ENCODE data around the gene TACC3.

Gene TACC3
- 78.0 to 103 (median 89.0) reads per million in 3 donors for total RNA-seq

- H3K27ac ChIP-seq (ENCODE audit: insufficient read depth, low read length, poor library complexity, severe bottlenecking): peak within 1 kb of the TSS; percentile 76
- H3K27me3 ChIP-seq (replicated peaks; ENCODE audit: control insufficient read depth, insufficient read depth, low read length, poor library complexity, severe bottlenecking): no peaks in the 10 kb centered on the region
- DNase-seq: peak; percentile 95 to 96 (median 95)
- H3K4me1 ChIP-seq (ENCODE audit: control insufficient read depth, insufficient read depth, low read length, poor library complexity, severe bottlenecking): peaks cover 43% of the 10 kb centered on the region
- H3K4me3 ChIP-seq (ENCODE audit: insufficient read depth, low read depth, low read length, poor library complexity, severe bottlenecking): peak within 1 kb of the TSS; percentile 56
- no peaks in the 10 kb centered on the region for H3K9me3 ChIP-seq (ENCODE audit: control insufficient read depth, low read length)
- H3K36me3 ChIP-seq (ENCODE audit: control insufficient read depth, insufficient read depth, low read length): peaks cover 14% of the 10 kb centered on the region
These were observed at the start of gene TACC3, which contains the start of gene TMEM129 for GRCh38 chr4:1721003-1721665. Gene TACC3, plus strand, starts transcription at chr4:1721521. Its CDS starts 1,901 bp downstream, at chr4:1723422. Gene TMEM129, minus strand, starts transcription at chr4:1721323. Its CDS starts 486 bp downstream, at chr4:1720837.

- no peak for DNase-seq
- H3K27me3 ChIP-seq (replicated peaks; ENCODE audit: control insufficient read depth, insufficient read depth, low read length, poor library complexity, severe bottlenecking): no peaks in the 10 kb centered on the region
- no peaks in the 10 kb centered on the region for H3K36me3 ChIP-seq (ENCODE audit: control insufficient read depth, insufficient read depth, low read length)
- H3K27ac ChIP-seq (ENCODE audit: insufficient read depth, low read length, poor library complexity, severe bottlenecking): no peak overlapping the region
- H3K4me3 ChIP-seq (ENCODE audit: insufficient read depth, low read depth, low read length, poor library complexity, severe bottlenecking): no peak overlapping the region
- no peaks in the 10 kb centered on the region for H3K4me1 ChIP-seq (ENCODE audit: control insufficient read depth, insufficient read depth, low read length, poor library complexity, severe bottlenecking)
- no peaks in the 10 kb centered on the region for H3K9me3 ChIP-seq (ENCODE audit: control insufficient read depth, low read length)
These were observed 47.6 kb upstream of the TACC3 start for GRCh38 chr4:1673671-1674070.

GRCh38 chr4:1674682-1675081 is 46.6 kb upstream of the TACC3 start:
- no peaks in the 10 kb centered on the region for H3K36me3 ChIP-seq (ENCODE audit: control insufficient read depth, insufficient read depth, low read length)
- H3K27me3 ChIP-seq (replicated peaks; ENCODE audit: control insufficient read depth, insufficient read depth, low read length, poor library complexity, severe bottlenecking): no peaks in the 10 kb centered on the region
- H3K4me1 ChIP-seq (ENCODE audit: control insufficient read depth, insufficient read depth, low read length, poor library complexity, severe bottlenecking): no peaks in the 10 kb centered on the region
- H3K9me3 ChIP-seq (ENCODE audit: control insufficient read depth, low read length): no peaks in the 10 kb centered on the region
- no peak overlapping the region for H3K4me3 ChIP-seq (ENCODE audit: insufficient read depth, low read depth, low read length, poor library complexity, severe bottlenecking)
- no peak for DNase-seq
- no peak overlapping the region for H3K27ac ChIP-seq (ENCODE audit: insufficient read depth, low read length, poor library complexity, severe bottlenecking)

GRCh38 chr4:1675136-1675801 is 46.1 kb upstream of the TACC3 start:
- H3K27ac ChIP-seq (ENCODE audit: insufficient read depth, low read length, poor library complexity, severe bottlenecking): no peak overlapping the region
- H3K4me1 ChIP-seq (ENCODE audit: control insufficient read depth, insufficient read depth, low read length, poor library complexity, severe bottlenecking): no peaks in the 10 kb centered on the region
- no peak overlapping the region for H3K4me3 ChIP-seq (ENCODE audit: insufficient read depth, low read depth, low read length, poor library complexity, severe bottlenecking)
- H3K9me3 ChIP-seq (ENCODE audit: control insufficient read depth, low read length): no peaks in the 10 kb centered on the region
- no peaks in the 10 kb centered on the region for H3K27me3 ChIP-seq (replicated peaks; ENCODE audit: control insufficient read depth, insufficient read depth, low read length, poor library complexity, severe bottlenecking)
- no peaks in the 10 kb centered on the region for H3K36me3 ChIP-seq (ENCODE audit: control insufficient read depth, insufficient read depth, low read length)
- no peak for DNase-seq

- no peak for DNase-seq
- no peaks in the 10 kb centered on the region for H3K9me3 ChIP-seq (ENCODE audit: control insufficient read depth, low read length)
- no peaks in the 10 kb centered on the region for H3K4me1 ChIP-seq (ENCODE audit: control insufficient read depth, insufficient read depth, low read length, poor library complexity, severe bottlenecking)
- no peak overlapping the region for H3K27ac ChIP-seq (ENCODE audit: insufficient read depth, low read length, poor library complexity, severe bottlenecking)
- H3K4me3 ChIP-seq (ENCODE audit: insufficient read depth, low read depth, low read length, poor library complexity, severe bottlenecking): no peak overlapping the region
- no peaks in the 10 kb centered on the region for H3K36me3 ChIP-seq (ENCODE audit: control insufficient read depth, insufficient read depth, low read length)
- H3K27me3 ChIP-seq (replicated peaks; ENCODE audit: control insufficient read depth, insufficient read depth, low read length, poor library complexity, severe bottlenecking): no peaks in the 10 kb centered on the region
These were observed 45.6 kb upstream of the TACC3 start for GRCh38 chr4:1675802-1676137.

- Histone ChIP-seq H3K27ac (ENCODE audit: insufficient read depth, low read length, poor library complexity, severe bottlenecking) (no peak overlapping the region), H3K9me3 (ENCODE audit: control insufficient read depth, low read length) (no peaks in the 10 kb centered on the region), H3K27me3 (replicated peaks; ENCODE audit: control insufficient read depth, insufficient read depth, low read length, poor library complexity, severe bottlenecking) (no peaks in the 10 kb centered on the region), H3K4me1 (ENCODE audit: control insufficient read depth, insufficient read depth, low read length, poor library complexity, severe bottlenecking) (no peaks in the 10 kb centered on the region), H3K4me3 (ENCODE audit: insufficient read depth, low read depth, low read length, poor library complexity, severe bottlenecking) (no peak overlapping the region), H3K36me3 (ENCODE audit: control insufficient read depth, insufficient read depth, low read length) (no peaks in the 10 kb centered on the region)
- DNase-seq: no peak
These were observed 44.5 kb upstream of the TACC3 start for GRCh38 chr4:1676605-1677525.

GRCh38 chr4:1678244-1678643 is 43.1 kb upstream of the TACC3 start:
- Histone ChIP-seq H3K27ac (ENCODE audit: insufficient read depth, low read length, poor library complexity, severe bottlenecking) (no peak overlapping the region), H3K9me3 (ENCODE audit: control insufficient read depth, low read length) (no peaks in the 10 kb centered on the region), H3K27me3 (replicated peaks; ENCODE audit: control insufficient read depth, insufficient read depth, low read length, poor library complexity, severe bottlenecking) (no peaks in the 10 kb centered on the region), H3K4me1 (ENCODE audit: control insufficient read depth, insufficient read depth, low read length, poor library complexity, severe bottlenecking) (peaks cover under 1% of the 10 kb centered on the region), H3K4me3 (ENCODE audit: insufficient read depth, low read depth, low read length, poor library complexity, severe bottlenecking) (no peak overlapping the region), H3K36me3 (ENCODE audit: control insufficient read depth, insufficient read depth, low read length) (no peaks in the 10 kb centered on the region)
- no peak for DNase-seq

GRCh38 chr4:1682860-1683259 is 38.5 kb upstream of the TACC3 start:
- no peaks in the 10 kb centered on the region for H3K36me3 ChIP-seq (ENCODE audit: control insufficient read depth, insufficient read depth, low read length)
- H3K27me3 ChIP-seq (replicated peaks; ENCODE audit: control insufficient read depth, insufficient read depth, low read length, poor library complexity, severe bottlenecking): no peaks in the 10 kb centered on the region
- peak overlapping the region; percentile 0 for H3K27ac ChIP-seq (ENCODE audit: insufficient read depth, low read length, poor library complexity, severe bottlenecking)
- H3K9me3 ChIP-seq (ENCODE audit: control insufficient read depth, low read length): no peaks in the 10 kb centered on the region
- H3K4me1 ChIP-seq (ENCODE audit: control insufficient read depth, insufficient read depth, low read length, poor library complexity, severe bottlenecking): peaks cover 4% of the 10 kb centered on the region
- H3K4me3 ChIP-seq (ENCODE audit: insufficient read depth, low read depth, low read length, poor library complexity, severe bottlenecking): no peak overlapping the region
- no peak for DNase-seq

GRCh38 chr4:1683261-1683735 is 38.0 kb upstream of the TACC3 start:
- Histone ChIP-seq H3K9me3 (ENCODE audit: control insufficient read depth, low read length) (no peaks in the 10 kb centered on the region), H3K27ac (ENCODE audit: insufficient read depth, low read length, poor library complexity, severe bottlenecking) (peak overlapping the region; percentile 26)

More at GRCh38 chr4:1683261-1683735, 38.0 kb upstream of the TACC3 start:
- H3K27me3 ChIP-seq (replicated peaks; ENCODE audit: control insufficient read depth, insufficient read depth, low read length, poor library complexity, severe bottlenecking): no peaks in the 10 kb centered on the region
- peaks cover 4% of the 10 kb centered on the region for H3K4me1 ChIP-seq (ENCODE audit: control insufficient read depth, insufficient read depth, low read length, poor library complexity, severe bottlenecking)
- no peak for DNase-seq
- peak overlapping the region; percentile 51 for H3K4me3 ChIP-seq (ENCODE audit: insufficient read depth, low read depth, low read length, poor library complexity, severe bottlenecking)
- H3K36me3 ChIP-seq (ENCODE audit: control insufficient read depth, insufficient read depth, low read length): no peaks in the 10 kb centered on the region
